Erythroblast (primary cell): ENCODE results near the gene ADAMTS19.

ENCODE experiments used
- DNase-seq, 2 experiments: peaks; one replicate each; lab custom pipeline; 2025; lab: John Stamatoyannopoulos, UW
- GATA1 ChIP-seq: IDR thresholded peaks from 2 replicates; pipeline ENCODE4 v1.6.1; 2011; ENCODE audit warnings: low read depth, mild to moderate bottlenecking, control low read depth, low read length, moderate library complexity
- POLR2A ChIP-seq: IDR thresholded peaks from 2 replicates; pipeline ENCODE4 v1.6.1; 2011; ENCODE audit warnings: mild to moderate bottlenecking, low read length

The ADAMTS19 gene

GRCh38 chr5:129658801-129659200 lies 198.7 kb downstream of the ADAMTS19 start:
- DNase-seq: no peak

GRCh38 chr5:129661366-129662035 lies 201.4 kb downstream of the ADAMTS19 start:
- TF ChIP-seq POLR2A (no peak), GATA1 (no peak)
- DNase-seq: no peak

More at GRCh38 chr5:129658801-129659200, 198.7 kb downstream of the ADAMTS19 start:
- TF ChIP-seq GATA1 (no peak), POLR2A (no peak)

GRCh38 chr5:129664336-129664937 lies 204.3 kb downstream of the ADAMTS19 start:
- peak; percentile 30 to 66 for DNase-seq
- TF ChIP-seq GATA1: no peak
- no peak for TF ChIP-seq POLR2A

GRCh38 chr5:129670957-129671500 lies 210.9 kb downstream of the ADAMTS19 start:
- TF ChIP-seq POLR2A (no peak), GATA1 (no peak)
- DNase-seq: no peak

GRCh38 chr5:129672006-129672405 lies 211.9 kb downstream of the ADAMTS19 start:
- TF ChIP-seq GATA1 (no peak), POLR2A (no peak)
- DNase-seq: no peak

- DNase-seq: no peak
- TF ChIP-seq GATA1 (no peak), POLR2A (no peak)
Measured at GRCh38 chr5:129679671-129680070, 219.6 kb downstream of the ADAMTS19 start.

- TF ChIP-seq GATA1: no peak
- no peak for TF ChIP-seq POLR2A
- no peak for DNase-seq
Measured at GRCh38 chr5:129687941-129688340, 227.8 kb downstream of the ADAMTS19 start.

- DNase-seq: no peak
- TF ChIP-seq GATA1 (no peak), POLR2A (no peak)
Measured at GRCh38 chr5:129689045-129689444, 228.9 kb downstream of the ADAMTS19 start.

GRCh38 chr5:129691220-129691619 lies 231.1 kb downstream of the ADAMTS19 start:
- no peak for DNase-seq
- TF ChIP-seq POLR2A: no peak

- DNase-seq: no peak
- TF ChIP-seq GATA1 (no peak), POLR2A (no peak)
Measured at GRCh38 chr5:129696636-129697035, 236.5 kb downstream of the ADAMTS19 start.

GRCh38 chr5:129698661-129699060 lies 238.6 kb downstream of the ADAMTS19 start:
- TF ChIP-seq GATA1 (no peak), POLR2A (no peak)
- no peak for DNase-seq

GRCh38 chr5:129716235-129716634 lies 256.1 kb downstream of the ADAMTS19 start:
- DNase-seq: no peak
- TF ChIP-seq GATA1: no peak
- no peak for TF ChIP-seq POLR2A

- TF ChIP-seq POLR2A (no peak), GATA1 (no peak)
- DNase-seq: no peak
Measured at GRCh38 chr5:129716651-129717050, 256.6 kb downstream of the ADAMTS19 start.

GRCh38 chr5:129717751-129718310 lies 257.7 kb downstream of the ADAMTS19 start:
- TF ChIP-seq GATA1 (no peak), POLR2A (no peak)
- DNase-seq: no peak

- TF ChIP-seq GATA1 (no peak), POLR2A (no peak)
Measured at GRCh38 chr5:129718471-129719090, 258.5 kb downstream of the ADAMTS19 start.

GRCh38 chr5:129724222-129724621 lies 264.1 kb downstream of the ADAMTS19 start:
- no peak for TF ChIP-seq POLR2A
- TF ChIP-seq GATA1: no peak

More at GRCh38 chr5:129718471-129719090, 258.5 kb downstream of the ADAMTS19 start:
- no peak for DNase-seq

More at GRCh38 chr5:129724222-129724621, 264.1 kb downstream of the ADAMTS19 start:
- no peak for DNase-seq
